ENCODE results near the gene SMIM13.
"Not testable (repeated sequence)": the region's sequence is repeated elsewhere in the genome, so short reads cannot be mapped to it uniquely, and the experiment has no call there.

SMIM13 gene

GRCh38 chr6:11085758-11086435, 7.7 kb upstream of the SMIM13 start:
- DNase-seq (ENCODE audit: low spot score), result no peak

DNA sequence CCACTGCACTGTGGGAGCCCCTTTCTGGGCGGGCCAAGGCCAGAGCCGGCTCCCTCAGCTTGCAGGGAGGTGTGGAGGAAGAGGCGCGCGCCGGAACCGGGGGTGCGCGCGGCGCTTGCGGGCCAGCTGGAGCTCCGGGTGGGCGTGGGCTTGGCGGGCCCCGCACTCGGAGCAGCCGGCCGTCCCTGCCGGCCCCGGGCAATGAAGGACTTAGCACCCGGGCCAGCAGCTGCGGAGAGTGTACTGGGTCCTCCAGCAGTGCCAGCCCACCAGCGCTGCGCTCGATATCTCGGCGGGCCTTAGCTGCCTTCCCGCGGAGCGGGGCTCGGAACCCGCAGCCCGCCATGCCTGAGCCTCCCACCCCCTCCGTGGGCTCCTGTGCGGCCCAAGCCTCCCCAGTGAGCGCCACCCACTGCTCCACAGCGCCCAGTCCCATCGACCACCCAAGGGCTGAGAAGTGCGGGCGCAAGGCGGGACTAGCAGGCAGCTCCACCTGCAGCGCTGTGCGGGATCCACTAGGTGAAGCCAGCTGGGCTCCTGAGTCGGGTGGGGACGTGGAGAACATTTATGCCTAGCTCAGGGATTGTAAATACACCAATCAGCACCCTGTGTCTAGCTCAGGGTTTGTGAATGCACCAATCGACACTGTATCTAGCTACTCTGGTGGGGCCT, 6.4 kb upstream of the SMIM13 start:
- DNase-seq (ENCODE audit: low spot score), result not testable (repeated sequence)

- no peak for DNase-seq (ENCODE audit: low spot score)
These were observed 3.9 kb upstream of the SMIM13 start for GRCh38 chr6:11089695-11090094.

GRCh38 chr6:11091141-11091540, 2.5 kb upstream of the SMIM13 start:
- not testable (repeated sequence) for DNase-seq (ENCODE audit: low spot score)

GRCh38 chr6:11092668-11093375, 812 bp upstream of the SMIM13 start:
- peak; percentile 18 for DNase-seq (ENCODE audit: low spot score)

- no peak for DNase-seq (ENCODE audit: low spot score)
These were observed 333 bp upstream of the SMIM13 start for GRCh38 chr6:11093376-11093625.

DNA sequence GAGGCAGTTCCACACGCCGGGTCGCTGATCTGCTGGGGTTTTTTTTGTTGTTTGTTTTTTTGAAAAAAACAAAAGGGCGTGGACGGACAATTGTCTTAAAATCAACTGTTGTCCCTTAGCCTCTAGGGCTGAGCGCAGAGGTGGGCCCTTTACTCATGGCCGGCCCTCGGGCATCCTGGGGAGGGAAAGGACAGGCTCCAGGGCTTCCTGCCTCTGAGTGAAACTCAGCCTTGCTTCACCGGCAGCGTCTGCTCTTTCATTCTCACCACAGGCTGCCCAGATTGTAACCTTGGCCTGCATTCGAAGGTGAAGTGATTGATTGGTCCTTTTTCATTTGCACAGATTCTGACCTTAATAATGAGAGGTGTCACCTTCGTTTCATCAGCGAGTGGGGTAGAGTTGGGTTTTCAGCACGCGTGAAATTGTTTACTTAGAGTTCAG, 797 bp downstream of the SMIM13 start:
- peak; percentile 46 for DNase-seq (ENCODE audit: low spot score)

GRCh38 chr6:11094941-11095340, 1.3 kb downstream of the SMIM13 start:
- DNase-seq (ENCODE audit: low spot score), result no peak

DNA sequence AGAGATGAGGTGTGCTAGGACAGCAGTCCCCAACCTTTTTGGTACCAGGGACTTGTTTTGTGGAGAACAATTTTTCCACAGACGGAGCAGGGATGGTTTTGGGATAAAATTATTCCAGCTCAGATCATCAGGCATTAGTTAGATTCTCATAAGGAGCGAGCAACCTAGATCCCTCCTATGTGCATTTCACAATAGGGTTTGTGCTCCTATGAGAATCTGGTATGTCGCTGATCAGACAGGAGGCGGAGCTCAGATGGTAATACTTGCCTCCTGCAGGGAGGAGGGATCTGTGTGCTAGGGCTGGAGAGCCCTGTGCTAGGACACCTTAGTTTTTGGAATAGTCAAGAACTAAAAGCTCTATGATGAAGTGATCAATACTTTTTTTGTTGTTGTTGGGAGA, 2.5 kb downstream of the SMIM13 start:
- DNase-seq (ENCODE audit: low spot score), result peak; percentile 21

GRCh38 chr6:11097476-11097875, 3.8 kb downstream of the SMIM13 start:
- no peak for DNase-seq (ENCODE audit: low spot score)

DNA sequence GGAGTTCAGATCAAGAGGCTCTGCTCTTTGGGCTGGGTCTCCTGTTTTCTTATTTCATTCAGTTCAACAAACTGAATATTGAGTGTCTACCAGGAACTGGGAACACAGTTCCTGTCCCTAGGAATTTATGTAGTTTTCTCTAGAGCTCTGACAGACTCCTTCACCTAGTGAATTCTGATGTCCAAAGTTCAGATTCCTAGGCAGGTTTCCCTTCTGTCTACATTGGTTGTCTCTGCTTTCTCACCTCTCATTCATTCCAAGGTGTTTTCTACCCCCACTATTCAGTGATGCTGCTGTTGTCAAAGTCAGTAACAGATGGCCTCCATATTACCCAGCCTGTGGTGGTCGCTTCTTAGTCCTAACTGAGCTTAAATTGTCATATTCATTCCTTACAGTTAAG, 4.4 kb downstream of the SMIM13 start:
- DNase-seq (ENCODE audit: low spot score), result no peak

DNA sequence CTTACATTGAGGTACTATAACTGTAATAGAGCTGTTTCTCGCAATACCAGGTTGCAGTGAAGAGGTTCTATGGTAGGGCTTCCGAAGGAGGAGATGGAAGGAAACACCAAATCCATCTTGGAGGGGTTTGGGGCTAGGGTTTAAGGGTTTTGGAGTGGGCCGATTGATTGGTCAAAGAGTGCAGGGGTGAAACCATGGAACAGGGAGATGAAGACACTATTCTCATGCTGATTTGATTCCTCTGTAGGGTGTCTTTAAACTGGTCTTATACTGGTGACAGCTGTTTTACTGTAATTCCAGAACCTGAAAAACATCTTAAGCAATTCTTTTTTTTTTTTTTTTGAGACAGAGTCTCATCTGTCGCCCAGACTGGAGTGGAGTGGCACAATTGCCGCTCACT, 7.8 kb downstream of the SMIM13 start:
- no peak for DNase-seq (ENCODE audit: low spot score)

DNA sequence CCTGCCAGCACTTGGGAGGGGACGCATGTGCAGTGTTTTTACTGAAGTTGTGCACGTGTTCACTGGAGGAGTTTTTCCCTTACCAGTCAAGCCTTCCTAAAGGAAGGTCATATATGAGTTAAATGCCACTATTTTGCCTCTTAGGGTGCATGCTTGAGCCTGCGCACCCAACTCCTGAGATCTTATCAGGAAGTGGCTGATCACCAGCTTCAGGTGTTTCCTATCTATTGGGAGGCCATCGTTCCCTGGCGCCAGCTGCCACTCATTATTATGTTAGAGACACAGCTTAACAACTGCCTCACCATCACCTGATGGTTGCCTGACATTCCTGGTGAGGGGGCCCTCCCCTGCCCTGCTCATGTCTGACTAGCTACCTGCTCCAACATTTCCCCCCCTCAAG, 9.4 kb downstream of the SMIM13 start:
- no peak for DNase-seq (ENCODE audit: low spot score)

GRCh38 chr6:11108726-11109125, 15.1 kb downstream of the SMIM13 start:
- no peak for DNase-seq (ENCODE audit: low spot score)

DNA sequence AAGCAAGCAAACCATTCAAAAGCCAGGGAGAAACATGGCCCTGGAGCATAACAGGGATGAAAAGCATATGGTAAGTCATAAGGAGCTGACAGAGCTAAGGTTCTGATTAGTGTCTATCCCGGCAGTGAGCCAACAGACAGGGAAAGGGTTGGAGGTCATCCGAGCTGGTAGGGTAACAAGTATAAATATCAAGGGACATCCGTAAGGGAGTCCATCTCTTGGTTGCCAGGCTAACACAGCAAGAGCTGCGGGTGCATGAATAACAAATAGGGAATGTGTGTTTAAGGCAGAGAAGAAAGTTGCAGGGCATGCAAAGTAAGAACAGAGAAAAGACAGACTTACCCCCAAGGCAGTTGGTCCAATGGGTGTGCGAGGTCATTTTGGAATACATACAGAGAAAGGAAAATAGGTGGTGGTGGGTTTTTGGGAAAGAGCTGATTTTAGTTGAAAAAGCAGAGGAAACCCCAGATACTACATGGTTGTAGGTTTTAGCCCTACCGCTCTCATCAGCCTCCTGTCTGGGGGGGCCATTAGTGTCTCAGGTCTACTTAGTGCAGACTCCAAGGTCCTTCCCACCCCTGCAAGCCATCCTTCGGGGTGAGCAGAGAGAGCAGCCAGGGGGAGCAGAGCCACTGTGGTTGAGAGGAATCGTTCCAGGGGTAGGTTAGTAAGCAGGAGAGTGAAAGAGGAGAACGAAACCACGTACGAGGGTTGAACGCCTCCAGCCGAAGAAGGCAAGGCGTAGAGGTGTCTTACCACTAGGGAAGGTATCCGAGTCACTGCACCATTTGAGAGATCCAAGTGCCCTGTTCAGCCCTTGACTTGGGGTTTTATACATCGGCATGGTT, 17.5 kb downstream of the SMIM13 start, which contains the start of gene ERVFRD-1:
Gene ERVFRD-1 (minus strand): TSS at position 805 of the 848 bp plus-strand sequence. CDS start 6,415 bp downstream, outside the sequence.
- no peak for DNase-seq (ENCODE audit: low spot score)

GRCh38 chr6:11111769-11112437, 18.3 kb downstream of the SMIM13 start:
- DNase-seq (ENCODE audit: low spot score), result no peak

DNA sequence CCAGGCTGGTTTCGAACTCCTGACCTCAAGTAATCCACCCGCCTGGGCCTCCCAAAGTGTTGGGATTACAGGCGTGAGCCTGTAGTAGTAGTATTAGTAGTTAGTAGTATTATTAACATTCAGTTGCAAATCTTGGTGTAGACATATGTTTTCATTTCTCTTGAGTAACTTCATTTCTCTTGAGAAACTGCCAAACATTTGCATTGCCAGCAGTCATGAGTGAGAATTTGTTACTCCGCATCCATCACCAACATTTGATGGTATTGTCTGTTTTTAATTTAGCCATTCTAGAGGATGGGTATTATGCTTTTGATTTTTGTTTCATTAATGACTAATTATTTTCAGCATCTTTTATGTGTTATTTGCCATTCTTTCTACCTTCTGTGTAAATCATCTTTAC, 19.4 kb downstream of the SMIM13 start:
- no peak for DNase-seq (ENCODE audit: low spot score)

DNA sequence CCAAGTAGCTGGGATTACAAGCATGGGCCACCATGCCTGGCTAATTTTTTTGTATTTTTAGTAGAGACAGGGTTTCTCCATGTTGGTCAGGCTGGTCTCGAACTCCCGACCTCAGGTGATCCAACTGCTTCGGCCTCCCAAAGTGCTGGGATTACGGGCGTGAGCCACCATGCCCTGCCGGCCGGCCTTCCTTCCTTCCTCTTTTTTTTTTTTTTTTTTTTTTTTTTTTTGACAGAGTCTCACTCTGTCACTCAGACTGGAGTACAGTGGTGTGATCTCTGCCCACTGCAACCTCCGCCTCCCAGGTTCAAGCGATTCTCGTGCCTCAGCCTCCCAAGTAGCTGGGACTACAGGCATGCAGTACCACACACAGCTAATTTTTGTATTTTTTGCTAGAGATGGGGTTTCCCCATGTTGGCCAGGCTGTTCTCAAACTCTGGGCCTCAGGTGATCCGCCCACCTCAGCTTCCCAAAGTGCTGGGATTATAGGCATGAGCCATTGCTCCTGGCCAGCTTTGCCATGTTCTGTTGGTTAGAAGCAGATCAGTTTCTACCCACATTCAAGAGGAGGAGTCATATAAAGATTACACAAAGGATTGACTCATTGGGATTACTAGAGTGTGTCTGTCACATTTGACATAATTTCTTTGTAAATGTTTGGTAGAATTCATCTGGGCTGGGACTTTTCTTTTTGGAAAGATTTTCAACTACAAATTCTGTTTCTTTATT, 22.3 kb downstream of the SMIM13 start:
- not testable (repeated sequence) for DNase-seq (ENCODE audit: low spot score)

- DNase-seq (ENCODE audit: low spot score), result no peak
These were observed 26.8 kb downstream of the SMIM13 start for GRCh38 chr6:11120271-11121005.

DNA sequence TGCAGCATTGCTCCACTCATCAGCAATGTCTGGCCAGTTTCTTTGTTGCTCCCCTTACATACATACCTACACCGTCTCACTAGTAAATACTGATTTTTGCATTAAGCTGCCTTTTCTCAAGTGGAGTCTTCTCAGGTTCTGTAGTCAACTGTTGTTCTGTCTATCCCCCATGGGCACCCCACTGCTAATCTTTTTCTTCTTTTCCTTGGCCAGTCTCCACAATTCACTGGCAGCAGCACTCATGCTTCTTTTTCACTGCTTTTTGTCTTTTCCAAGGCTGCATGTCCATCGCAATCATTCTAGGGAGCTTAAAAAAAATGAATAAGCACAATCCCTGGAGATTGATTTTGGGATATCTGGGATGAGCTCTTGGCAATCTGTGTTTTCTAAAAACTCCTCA, 28.2 kb downstream of the SMIM13 start:
- DNase-seq (ENCODE audit: low spot score), result no peak
